Activated CD8-positive, alpha-beta memory T cell treated with anti-CD3 and anti-CD28 coated beads, Interleukin-2, amount 50 U/mL, for 24 hours (primary cell): ENCODE data around the gene LEF1.
A peak's percentile ranks its signal among the peaks of the same experiment; 100 is the strongest.

Experiments
- DNase-seq: peaks from one replicate; pipeline ENCODE4 v3.0.0-alpha.2; 2020; ENCODE audit errors: extremely low read depth

Gene LEF1

DNA sequence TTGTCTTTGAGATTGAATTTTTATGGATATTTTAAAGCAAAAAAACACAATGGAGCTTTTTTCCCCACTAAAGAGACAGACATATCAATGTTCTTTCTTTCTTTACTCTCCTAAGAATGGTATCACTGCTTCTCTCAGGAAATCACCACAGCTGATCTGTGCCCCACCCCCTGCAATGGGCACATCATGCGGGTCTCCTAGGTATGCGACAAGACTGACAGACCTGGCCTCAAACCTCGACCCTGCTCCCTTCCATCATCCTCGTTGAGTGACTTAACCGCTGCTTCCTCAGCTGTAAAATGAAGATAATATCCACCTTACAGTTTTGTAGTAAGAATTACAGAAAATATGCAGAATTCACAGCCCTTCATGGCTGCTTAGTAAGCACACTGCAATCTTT is 58.3 kb downstream of the LEF1 start:
- no peak for DNase-seq

- DNase-seq = no peak
Measured at GRCh38 chr4:108109997-108110416, 58.7 kb downstream of the LEF1 start.

GRCh38 chr4:108109111-108109510 is 59.6 kb downstream of the LEF1 start:
- no peak for DNase-seq

- no peak for DNase-seq
Measured at GRCh38 chr4:108107729-108108382, 60.9 kb downstream of the LEF1 start.

- no peak for DNase-seq
Measured at GRCh38 chr4:108107101-108107500, 61.6 kb downstream of the LEF1 start.

- no peak for DNase-seq
Measured at GRCh38 chr4:108106186-108106585, 62.5 kb downstream of the LEF1 start.

GRCh38 chr4:108103099-108103862 is 65.5 kb downstream of the LEF1 start:
- no peak for DNase-seq

DNA sequence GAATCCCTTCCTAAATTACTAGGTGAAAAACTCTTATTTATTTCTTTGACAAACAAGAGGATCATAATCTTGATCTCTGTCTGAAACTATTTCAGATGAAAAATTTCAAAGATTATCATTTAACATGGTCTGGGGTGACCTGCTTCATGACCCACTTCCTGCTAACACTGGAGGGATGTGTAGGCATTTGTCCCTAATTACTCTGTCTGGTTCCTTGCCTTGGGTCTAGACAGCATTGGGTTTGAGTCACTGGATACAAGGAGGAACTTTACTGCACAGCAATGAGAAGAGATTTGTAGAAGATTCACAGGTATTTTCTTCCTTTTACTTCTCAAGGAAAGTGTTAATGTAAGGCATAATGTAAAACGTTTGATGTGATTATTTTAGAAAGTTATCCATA is 67.9 kb downstream of the LEF1 start:
- DNase-seq = no peak

DNA sequence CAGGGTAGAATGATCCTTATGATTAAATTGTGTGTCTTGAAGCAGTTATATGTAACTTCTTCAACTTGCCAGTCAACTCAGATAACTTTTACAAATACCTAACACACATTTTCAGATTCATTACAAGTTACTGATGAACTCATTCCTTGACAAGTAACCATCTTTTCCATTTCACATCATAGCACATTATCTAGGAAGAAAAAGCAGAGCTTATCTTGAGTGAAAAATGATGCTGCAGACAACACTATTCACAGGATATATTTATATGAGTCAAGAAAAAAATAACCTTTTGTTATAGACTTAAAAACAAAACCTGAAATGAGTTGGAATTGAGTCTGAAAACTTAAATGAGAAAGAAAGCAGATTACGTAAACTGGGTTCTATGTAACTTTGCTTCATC is 68.9 kb downstream of the LEF1 start:
- no peak for DNase-seq

- no peak for DNase-seq
Measured at GRCh38 chr4:108097990-108098553, 70.7 kb downstream of the LEF1 start.

GRCh38 chr4:108094923-108095482 is 73.7 kb downstream of the LEF1 start:
- DNase-seq = no peak

DNA sequence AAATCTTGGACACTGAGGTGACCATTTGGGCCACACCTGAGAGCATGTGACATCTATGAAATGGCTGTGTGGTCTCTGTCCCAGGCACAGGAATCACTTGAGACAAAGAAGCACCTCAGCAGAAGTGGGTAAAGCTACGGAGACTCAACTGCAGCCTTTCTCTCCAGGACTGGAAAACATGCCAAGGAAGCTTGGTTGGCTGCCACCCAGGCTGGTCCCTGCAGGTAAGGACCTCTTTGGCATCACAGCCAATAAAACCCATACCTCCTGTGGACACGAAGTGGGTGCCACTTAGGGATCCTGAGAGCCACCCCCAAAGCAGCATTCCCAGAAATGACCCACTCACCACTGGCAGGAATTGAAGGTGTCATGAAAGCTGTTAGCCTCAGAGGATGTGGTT is 74.6 kb downstream of the LEF1 start:
- DNase-seq = no peak

- no peak for DNase-seq
Measured at GRCh38 chr4:108092288-108092687, 76.4 kb downstream of the LEF1 start.

GRCh38 chr4:108087293-108087967 is 81.3 kb downstream of the LEF1 start:
- DNase-seq = no peak

DNA sequence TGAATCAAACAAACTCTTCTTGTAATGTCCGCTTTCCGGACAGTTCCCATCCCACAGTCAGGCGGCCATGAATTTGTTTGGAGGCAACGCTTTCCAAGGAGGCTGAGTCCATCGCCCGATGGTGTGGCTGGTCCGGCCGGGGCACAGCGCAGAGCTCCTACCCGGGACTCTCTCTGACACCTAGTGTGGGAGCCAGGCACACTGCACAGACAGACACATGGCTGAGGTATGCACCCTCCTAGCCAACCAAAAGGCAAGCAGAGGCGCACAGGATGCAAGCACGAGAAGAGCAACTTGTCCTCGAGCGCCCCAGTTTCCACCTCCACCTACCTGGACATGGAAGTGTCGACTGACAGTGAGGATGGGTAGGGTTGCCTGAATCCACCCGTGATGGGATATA is 87.5 kb downstream of the LEF1 start:
- DNase-seq = no peak

DNA sequence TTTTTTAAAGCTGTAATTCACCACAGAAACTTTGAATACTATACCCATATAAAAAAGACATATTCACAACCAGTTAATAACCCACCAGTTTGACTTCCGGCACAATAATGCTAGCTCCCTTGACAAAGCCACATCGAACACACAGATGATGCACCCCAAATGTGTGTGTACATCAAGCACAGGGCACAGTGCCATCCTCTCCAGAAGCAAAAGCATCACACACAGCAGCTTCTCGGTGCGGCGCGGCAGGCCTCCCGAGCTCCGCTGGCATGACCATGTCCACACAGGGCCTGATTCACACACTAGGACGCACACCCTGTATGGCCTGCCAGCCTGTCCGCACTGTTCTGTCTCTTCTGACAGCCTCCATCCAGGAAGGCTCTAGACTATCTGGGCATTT is 88.0 kb downstream of the LEF1 start:
- no peak for DNase-seq

DNA sequence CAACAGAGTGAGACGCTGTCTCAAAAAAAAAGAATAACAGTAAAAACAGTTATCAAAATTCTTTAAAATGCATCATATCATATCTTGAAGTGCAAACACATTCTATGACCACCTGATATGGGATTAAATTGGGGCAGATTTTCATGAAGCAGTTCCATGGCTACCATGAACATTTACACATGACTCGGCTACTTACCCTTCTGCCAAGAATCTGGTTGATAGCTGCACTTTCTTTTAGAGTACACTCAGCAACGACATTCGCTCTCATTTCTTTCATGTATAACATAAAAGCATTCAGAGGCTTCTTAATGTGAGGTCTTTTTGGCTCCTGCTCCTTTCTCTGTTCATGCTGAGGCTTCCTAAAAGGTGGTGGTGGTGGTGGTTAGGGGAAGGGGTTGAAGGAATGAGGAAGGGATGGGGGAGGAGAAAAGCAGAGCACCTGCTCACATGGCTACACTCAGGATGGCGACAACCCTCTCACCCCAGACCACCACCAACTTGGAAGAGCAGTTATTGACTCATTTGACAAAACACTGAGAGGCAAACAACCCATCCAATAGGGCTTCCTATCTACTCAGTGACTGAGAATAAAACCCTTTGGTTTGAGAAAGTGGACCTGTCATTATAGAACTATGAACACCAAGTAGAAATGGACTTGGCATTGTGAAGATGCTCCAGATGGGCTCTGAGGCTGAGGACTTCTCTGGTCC is 90.6 kb downstream of the LEF1 start:
- no peak for DNase-seq

GRCh38 chr4:108072300-108072699 is 96.4 kb downstream of the LEF1 start:
- DNase-seq = peak; percentile 27

DNA sequence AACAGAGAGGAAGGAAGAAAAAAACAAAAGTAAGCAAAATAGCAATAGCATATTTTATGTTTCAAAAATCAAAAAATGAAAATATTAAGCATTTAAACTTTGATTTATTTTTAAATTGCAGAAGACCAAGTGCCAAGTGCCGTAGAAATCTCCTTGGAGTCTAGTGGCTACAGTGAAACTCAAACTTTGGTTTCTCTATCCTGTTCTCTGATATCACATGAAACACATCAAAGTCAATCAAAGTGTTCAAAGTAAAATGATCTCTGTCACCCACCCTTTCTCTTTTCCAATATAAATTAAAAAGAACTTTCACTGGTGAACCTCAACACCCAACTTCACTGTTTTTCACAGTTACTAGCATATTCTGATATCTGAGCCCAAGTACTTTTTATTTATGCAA is 98.0 kb downstream of the LEF1 start:
- no peak for DNase-seq

- no peak for DNase-seq
Measured at GRCh38 chr4:108068442-108068841, 100.3 kb downstream of the LEF1 start.

GRCh38 chr4:108060686-108061321 is 107.9 kb downstream of the LEF1 start:
- no peak for DNase-seq
